Stomach (tissue), 4 donors: ENCODE data around the gene CLEC16A.

ENCODE experiments used
- EP300 ChIP-seq: sonication (generic); formaldehyde crosslinking; IDR thresholded peaks from one replicate; pipeline ENCODE4 v1.6.1; 2017; ENCODE audit warnings: antibody characterized with exemption
- POLR2A ChIP-seq, 4 donors: fragments of 450-650 bp; IDR thresholded peaks; one replicate each; pipeline ENCODE4 v1.6.1; 2016; ENCODE audit warnings: antibody characterized with exemption in 4 of 4, control low read depth in 2 of 4, mild to moderate bottlenecking in 1 of 4, moderate library complexity in 1 of 4
- TF ChIP-seq, protein P1 (sequence below), 7 experiments: fragments of 450-650 bp in 4 of 7; fragments of 200-600 bp in 3 of 7; sonication (generic) in 3 of 7; IDR thresholded peaks; one replicate each; pipeline ENCODE4 v1.5.1; 2016 to 2019; ENCODE audit warnings: antibody characterized with exemption in 7 of 7, control low read depth in 2 of 7, mild to moderate bottlenecking in 1 of 7

DNA sequence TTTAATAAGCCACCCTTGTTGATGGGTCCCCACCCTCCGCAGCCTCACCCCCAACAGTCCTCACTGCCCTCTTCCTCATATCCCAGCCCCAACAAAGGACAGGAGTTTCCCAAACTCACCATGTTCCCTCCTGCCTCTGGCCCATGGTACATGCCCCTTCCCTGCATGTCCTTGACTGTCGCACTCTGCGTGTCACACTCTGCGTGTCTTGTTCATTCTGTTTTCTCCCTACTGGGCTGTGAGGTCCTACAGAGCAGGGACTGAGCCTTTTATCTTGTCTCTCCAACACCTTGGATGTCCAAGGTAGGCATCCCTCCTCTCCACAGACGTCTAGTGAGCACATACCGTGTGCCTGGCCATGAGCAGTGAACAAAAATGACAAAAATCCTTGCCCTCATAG is 156.9 kb downstream of the CLEC16A start:
- TF ChIP-seq, protein P1, sequence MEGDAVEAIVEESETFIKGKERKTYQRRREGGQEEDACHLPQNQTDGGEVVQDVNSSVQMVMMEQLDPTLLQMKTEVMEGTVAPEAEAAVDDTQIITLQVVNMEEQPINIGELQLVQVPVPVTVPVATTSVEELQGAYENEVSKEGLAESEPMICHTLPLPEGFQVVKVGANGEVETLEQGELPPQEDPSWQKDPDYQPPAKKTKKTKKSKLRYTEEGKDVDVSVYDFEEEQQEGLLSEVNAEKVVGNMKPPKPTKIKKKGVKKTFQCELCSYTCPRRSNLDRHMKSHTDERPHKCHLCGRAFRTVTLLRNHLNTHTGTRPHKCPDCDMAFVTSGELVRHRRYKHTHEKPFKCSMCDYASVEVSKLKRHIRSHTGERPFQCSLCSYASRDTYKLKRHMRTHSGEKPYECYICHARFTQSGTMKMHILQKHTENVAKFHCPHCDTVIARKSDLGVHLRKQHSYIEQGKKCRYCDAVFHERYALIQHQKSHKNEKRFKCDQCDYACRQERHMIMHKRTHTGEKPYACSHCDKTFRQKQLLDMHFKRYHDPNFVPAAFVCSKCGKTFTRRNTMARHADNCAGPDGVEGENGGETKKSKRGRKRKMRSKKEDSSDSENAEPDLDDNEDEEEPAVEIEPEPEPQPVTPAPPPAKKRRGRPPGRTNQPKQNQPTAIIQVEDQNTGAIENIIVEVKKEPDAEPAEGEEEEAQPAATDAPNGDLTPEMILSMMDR (IDR thresholded peaks at IDR 0.05), result no peak
- TF ChIP-seq POLR2A (IDR thresholded peaks at IDR 0.05), result no peak
- no peak for TF ChIP-seq EP300
